Hypothalamus (tissue), 51 donors: ENCODE data around the gene GYS1.
"Not testable (repeated sequence)": the region's sequence is repeated elsewhere in the genome, so short reads cannot be mapped to it uniquely, and the experiment has no call there.

Source experiments
- DNase-seq, 51 donors: peaks; one replicate each; lab custom pipeline; 2025; lab: John Stamatoyannopoulos, UW

GYS1 gene

DNA sequence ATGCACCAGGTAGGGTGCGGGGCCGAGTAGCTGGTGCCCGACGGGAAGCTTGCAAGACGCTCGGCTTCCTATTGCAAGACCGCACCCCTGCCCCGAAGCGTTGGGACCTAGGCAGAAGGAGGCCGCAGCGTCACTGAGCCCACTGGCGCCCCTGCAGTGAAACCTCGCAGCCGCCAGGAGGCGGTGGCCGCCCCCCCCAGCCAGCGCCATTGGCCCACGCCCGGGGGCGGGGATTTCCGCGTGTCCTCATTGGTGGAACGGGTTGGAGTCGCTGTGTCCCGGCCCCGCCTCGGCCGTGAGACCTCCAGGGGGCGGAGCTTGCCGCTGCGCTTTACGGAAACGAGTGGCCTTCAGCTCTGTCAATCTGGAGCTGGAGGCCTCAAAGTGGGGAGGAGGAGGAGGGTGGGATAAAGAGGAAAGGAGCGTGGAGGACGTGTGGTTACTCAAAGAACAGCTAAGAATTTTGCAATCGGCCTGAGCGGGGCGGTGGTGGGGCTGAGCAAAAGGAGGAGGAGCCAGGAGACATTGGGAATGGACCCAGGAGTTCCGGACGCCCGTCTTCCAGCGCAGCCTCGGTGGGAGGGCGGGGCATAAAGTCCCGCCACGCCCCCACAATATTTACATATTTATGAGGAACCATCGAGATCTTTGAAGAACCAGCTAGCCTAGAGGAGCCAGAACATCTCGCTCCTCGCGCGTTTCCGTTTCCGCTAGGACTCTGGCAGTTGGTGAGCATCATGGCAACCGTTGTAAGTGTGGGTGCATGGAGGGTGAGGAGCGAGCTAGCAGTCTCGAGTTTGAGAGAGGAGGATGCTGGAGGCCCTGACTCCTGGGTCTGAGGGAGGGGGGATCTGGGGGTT is at the start of gene GYS1, which contains the start of gene RUVBL2:
Gene GYS1, minus strand, starts transcription at position 135 of the 860 bp plus-strand sequence. CDS start 197 bp downstream, outside the sequence.
Gene RUVBL2, plus strand, starts transcription at position 713 of the 860 bp plus-strand sequence. Its CDS starts 25 bp downstream, at position 738.
- DNase-seq, result peak; percentile 79 to 100 (median 98)

DNA sequence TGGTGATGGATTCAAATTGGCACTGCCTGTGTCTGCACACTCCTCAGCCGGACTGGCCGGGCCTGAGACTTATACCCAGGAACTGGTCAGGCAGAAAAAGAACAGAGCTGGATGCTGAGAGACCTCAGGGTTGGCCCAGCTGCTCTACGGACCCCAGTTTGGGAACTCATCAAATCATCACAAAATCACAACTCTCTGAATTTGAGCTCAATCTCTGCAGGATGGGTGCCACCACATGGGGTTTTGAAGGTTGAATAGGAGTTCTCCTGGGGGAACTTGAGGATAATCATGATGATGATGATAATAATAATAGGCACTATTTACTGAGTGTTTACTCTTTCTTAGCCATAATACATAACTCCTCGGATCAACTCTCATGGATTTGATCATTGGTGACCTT is 49.6 kb upstream of the GYS1 start:
- DNase-seq, result not testable (repeated sequence)

DNA sequence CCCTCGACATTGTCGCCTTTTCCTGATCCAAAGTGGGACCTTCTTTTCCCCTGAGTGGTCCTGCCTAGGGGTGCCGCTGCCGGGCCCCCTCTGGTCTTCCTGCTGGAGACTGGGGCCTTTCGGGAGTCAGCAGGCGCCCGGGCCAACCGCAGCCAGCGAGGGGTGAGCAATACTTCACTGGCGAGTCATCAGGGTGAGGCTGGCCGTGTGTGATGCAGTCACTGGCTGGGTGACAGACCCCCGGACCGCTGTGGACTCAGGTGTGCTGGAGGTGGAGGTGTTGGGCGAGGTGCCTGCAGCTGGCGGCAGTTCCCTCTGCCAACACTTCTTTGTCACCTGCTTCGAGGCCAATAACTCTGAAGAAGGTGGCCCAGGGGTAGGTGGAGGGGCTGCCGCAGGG is 49.1 kb upstream of the GYS1 start:
- DNase-seq, result no peak

DNA sequence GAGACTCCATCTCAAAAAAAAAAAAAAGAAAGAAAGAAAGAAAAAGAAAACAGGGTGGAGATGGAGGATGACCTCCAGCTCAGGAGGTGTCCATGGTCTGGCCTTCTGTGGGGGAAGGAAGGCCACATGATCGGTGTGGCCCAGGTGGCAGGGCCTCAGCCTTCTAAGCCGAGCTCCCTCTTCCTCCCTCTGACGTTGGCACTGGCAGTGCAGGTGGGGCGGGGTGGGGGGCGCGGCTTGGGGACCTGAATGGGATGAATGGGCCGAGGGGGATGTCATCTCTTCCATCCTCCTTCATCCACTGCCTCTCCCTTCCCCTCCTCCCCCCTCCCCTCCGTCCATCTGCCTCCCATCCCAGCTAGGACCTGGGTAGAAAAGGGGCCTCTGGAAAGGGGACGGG is 46.6 kb upstream of the GYS1 start:
- not testable (repeated sequence) for DNase-seq

DNA sequence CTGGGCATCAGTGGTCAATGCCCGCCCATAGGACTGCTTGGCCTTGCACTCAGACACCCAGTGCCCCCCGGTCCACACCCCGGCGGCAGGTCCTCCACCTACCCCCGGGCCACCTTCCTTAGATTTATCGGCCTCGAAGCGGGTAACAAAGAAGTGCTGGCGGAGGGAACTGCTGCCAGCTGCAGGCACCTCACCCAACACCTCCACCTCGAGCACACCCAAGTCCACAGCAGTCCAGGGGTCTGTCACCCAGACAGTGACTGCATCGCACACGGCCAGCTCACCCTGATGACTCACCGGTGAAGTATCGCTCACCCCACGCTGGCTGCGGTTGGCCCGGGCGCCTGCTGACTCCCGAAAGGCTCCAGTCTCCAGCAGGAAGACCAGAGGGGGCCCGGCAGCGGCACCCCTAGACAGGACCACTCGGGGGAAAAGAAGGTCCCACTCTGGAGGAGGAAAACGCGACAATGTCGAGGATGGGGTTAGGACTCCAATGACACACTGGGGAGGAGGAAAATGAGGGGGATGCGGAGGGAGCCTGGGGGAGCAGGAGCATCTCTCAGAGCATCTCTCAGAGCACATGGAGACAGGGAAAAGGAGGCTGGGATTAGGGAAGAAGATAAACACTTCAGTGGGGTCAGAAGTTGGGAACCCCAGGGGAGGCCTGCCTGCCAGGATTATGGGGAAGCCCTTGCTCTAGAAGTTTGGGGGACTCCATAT is 45.6 kb upstream of the GYS1 start:
- not testable (repeated sequence) for DNase-seq

DNA sequence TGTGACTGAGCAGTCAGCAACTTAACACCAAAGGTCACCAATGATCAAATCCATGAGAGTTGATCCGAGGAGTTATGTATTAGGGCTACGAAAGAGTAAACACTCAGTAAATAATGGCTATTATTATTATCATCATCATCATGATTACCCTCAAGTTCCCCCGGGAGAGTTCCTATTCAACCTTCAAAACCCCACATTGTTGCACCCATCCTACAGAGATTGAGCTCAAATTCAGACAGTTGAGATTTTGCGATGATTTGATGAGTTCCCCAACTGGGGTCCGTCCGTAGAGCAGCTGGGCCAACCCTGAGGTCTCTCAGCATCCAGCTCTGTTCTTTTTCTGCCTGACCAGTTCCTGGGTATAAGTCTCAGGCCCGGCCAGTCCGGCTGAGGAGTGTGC is 45.0 kb upstream of the GYS1 start:
- DNase-seq, result not testable (repeated sequence)

DNA sequence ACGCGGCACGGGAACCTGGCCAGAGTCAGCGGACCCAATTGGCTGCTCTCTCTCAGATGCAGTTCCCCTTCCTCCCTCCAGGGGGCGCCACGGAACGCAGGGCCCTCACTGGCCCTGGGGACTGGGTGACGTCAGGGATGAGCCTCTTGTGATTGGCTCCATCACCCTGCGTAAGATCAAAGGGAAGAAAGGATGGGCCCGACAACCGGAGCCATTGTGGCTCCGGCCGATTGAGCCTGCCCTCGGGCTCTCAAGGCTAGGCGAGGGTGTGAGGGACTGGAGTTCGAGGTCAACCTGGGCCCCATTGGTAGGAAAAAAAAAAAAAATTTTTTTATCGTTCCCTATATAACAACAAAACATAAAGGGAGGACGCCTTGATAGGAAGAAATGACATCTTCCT is 43.7 kb upstream of the GYS1 start, which contains the start of gene CGB1:
Gene CGB1, minus strand, starts transcription at position 81 of the 400 bp plus-strand sequence. CDS start 184 bp downstream, outside the sequence.
- DNase-seq, result not testable (repeated sequence)

DNA sequence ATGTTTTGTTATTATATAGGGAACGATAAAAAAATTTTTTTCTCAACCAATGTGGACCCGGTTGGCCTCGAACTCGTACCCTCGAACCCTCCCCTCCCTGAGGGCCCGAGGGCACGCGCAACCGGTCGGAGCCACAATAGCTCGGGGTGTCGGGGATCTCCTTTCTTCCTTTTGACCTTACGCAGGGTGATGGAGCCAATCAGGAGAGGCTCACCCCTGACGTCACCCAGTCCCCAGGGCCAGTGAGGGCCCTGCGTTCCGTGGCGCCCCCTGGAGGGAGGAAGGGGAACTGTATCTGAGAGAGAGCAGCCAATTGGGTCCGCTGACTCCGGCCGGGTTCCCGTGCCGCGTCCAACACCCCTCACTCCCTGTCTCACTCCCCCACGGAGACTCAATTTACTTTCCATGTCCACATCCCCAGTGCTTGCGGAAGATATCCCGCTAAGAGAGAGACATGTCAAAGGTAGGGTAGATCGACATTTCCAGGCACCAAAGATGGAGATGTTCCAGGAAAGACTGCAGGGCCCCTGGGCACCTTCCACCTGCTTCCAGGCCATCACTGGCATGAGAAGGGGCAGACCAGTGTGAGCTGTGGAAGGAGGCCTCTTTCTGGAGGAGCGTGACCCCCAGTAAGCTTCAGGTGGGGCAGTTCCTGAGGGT is 38.7 kb upstream of the GYS1 start, which contains the start of gene CGB2:
Gene CGB2, plus strand, starts transcription at position 249 of the 660 bp plus-strand sequence. Its CDS starts 206 bp downstream, at position 455.
- DNase-seq, result peak in 1 of 51 donors; percentile 5

DNA sequence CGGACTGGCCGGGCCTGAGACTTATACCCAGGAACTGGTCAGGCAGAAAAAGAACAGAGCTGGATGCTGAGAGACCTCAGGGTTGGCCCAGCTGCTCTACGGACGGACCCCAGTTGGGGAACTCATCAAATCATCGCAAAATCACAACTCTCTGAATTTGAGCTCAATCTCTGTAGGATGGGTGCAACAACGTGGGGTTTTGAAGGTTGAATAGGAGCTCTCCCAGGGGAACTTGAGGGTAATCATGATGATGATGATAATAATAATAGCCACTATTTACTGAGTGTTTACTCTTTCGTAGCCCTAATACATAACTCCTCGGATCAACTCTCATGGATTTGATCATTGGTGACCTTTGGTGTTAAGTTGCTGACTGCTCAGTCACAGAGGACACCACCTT is 37.2 kb upstream of the GYS1 start:
- not testable (repeated sequence) for DNase-seq

DNA sequence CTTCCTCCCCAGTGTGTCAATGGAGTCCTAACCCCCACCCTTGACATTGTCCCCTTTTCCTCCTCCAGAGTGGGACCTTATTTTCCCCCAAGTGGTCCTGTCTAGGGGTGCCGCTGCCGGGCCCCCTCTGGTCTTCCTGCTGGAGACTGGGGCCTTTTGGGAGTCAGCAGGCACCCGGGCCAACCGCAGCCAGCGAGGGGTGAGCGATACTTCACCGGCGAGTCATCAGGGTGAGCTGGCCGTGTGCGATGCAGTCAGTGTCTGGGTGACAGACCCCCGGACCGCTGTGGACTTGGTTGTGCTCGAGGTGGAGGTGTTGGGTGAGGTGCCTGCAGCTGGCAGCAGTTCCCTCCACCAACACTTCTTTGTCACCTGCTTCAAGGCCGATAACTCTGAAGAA is 36.6 kb upstream of the GYS1 start:
- not testable (repeated sequence) for DNase-seq

DNA sequence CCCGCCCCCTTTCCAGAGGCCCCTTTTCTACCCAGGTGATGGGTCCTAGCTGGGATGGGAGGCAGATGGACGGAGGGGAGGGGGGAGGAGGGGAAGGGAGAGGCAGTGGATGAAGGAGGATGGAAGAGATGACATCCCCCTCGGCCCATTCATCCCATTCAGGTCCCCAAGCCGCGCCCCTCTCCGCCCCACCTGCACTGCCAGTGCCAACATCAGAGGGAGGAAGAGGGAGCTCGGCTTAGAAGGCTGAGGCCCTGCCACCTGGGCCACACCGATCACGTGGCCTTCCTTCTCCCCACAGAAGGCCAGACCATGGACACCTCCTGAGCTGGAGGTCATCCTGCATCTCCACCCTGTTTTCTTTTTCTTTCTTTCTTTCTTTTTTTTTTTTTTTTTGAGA is 35.6 kb upstream of the GYS1 start:
- not testable (repeated sequence) for DNase-seq

DNA sequence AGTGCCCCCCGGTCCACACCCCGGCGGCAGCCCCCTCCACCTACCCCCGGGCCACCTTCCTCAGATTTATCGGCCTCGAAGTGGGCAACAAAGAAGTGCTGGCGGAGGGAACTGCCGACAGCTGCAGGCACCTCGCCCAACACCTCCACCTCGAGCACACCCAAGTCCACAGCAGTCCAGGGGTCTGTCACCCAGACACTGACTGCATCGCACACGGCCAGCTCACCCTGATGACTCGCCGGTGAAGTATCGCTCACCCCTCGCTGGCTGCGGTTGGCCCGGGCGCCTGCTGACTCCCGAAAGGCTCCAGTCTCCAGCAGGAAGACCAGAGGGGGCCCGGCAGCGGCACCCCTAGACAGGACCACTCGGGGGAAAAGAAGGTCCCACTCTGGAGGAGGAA is 32.5 kb upstream of the GYS1 start:
- not testable (repeated sequence) for DNase-seq

DNA sequence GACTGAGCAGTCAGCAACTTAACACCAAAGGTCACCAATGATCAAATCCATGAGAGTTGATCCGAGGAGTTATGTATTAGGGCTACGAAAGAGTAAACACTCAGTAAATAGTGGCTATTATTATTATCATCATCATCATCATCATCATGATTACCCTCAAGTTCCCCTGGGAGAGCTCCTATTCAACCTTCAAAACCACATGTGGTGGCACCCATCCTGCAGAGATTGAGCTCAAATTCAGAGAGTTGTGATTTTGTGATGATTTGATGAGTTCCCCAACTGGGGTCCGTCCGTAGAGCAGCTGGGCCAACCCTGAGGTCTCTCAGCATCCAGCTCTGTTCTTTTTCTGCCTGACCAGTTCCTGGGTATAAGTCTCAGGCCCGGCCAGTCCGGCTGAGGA is 32.0 kb upstream of the GYS1 start:
- not testable (repeated sequence) for DNase-seq

DNA sequence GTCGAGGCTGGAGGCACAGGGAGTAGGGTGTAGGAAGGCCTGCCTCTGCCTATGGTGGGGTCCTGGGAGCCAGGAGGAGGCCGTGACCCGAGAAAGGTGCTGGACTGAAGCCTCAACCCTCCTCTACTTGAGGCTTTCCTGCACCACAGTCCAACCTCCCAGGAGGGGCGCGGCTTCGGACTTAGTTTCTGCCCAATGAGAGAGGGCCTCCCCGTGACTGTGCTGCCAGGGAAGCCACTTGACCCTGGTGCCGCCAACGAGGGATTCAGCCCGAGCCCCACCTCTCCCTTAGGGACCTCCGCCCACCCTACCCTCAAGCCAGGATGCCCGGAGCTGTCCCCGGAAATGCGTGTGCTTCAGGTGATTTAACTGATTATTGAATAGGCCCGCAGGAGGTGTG is 31.1 kb upstream of the GYS1 start, which contains the start of gene CGB3:
Gene CGB3, minus strand, starts transcription at position 101 of the 400 bp plus-strand sequence. CDS start 362 bp downstream, outside the sequence.
- DNase-seq, result not testable (repeated sequence)

DNA sequence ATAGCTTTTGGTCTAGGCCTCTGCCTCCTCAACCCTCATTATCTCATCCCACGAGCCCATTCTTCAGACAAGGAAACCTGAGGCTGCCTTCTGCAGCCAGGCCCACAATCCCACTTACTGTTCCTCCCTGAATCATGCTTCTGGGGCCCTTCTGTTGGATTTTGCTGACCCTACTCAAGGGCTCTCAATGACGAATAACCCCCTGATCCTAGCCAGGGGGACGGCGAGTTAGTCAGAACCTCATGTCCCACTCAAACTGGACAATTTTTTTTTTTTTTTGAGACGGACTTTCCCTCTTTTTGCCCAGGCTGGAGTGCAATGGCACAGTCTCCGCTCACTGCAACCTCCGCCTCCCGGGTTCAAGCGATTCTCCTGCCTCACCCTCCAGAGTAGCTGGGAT is 29.0 kb upstream of the GYS1 start:
- DNase-seq, result no peak

DNA sequence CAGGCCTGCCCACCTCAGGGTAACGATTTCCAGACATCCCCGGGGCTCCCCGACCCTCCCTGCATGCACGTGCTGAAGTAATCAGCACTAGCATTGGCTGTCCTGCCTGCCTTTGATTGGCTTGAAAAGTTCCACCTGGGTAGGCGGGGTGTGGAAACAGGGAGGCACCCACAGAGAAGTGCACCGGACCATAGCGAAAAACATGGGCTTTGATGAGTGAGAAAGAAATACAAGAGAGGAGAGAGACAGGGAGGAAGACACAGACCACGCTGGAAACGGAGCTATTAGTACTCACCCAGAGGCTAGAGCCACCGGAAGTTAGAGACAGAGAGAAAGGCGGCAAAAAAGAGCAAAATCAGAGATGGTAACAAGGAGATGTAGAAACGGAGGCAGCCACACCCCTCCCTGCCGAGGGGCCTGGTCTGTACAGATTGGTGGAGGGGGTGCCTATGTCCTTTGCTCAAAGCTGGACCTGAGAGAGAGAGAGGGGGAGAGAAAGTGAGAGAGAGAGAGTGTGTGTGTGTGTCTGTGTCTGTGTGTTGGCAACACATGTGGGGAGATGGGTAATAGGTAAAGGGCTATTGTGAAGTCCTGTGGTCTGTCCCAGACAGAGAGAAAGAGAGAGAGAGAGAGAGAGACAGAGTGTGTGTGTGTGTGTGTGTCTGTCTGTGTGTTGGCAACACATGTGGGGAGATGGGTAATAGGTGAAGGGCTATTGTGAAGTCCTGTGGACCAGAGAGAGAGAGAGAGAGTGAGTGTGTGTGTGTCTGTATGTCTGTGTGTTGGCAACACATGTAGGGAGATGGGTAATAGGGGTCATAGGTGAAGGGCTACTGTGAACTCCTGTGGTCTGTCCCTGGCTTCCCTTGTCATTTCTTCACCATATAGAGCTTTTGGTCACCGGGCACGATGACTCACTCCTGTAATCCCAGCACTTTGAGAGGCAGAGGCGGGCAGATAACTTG is 28.1 kb upstream of the GYS1 start:
- DNase-seq, result no peak

DNA sequence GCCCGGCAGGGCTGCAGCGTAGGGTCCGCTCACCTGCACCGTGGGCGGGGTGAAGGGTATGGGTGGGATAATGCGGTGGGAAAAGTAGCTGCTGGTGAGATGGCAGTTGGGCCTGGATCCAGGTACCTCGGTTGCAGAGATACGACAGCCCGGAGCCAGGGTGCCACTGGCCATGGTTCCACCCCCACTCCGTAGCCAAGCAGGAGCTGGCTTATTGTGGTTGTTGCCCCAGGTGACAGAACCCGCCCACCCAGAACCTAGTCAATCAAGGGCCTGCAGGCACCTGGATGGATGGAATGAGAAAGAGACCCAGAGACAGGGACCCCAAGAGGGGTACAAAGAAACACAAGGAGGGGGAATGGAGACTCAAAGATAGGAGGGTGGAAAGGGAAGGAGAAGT is 27.2 kb upstream of the GYS1 start:
- DNase-seq, result no peak

DNA sequence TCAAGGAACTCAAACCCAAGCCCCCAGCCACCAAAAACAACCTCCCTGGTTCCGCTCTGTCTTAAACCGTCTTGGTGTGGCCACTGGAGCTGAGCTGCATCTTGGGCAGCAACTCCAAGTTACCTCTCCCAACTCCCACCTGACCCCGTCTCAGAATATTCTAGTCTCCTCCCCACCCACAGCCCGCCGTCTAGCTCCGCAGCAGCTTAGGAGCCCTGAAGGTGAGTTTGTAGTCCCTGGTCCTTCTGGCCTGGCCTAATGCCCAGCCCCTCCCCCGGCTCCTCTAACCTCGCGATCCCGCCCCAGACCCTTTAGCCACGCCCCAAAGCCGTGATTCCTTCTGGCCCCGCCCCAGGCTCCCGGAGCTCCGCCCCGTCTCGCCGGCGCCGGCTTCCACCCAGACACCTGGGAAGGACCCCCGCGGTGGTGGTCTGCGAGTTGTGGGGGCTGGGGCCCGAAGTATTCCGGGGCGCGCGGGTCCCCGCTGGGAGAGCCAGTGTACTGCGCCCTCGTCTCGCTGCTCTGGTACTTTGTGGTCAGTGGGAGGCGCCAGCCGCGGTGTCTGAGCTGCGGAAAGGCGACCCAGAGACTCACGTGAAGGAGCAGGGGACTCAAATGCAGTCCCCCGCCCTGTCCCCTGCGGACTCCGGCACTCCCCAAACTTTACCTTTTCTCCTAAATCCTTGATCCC is 26.3 kb upstream of the GYS1 start:
- DNase-seq, result peak in 6 of 51 donors; percentile 5 to 15 (median 9)
